ENCODE measurements around the gene REX1BD. TPM values are rescaled to one million over a fixed set of nuclear protein-coding genes. Genes with fewer than 3 reads are reported as not detected.

REX1BD gene
- total and polyA plus RNA-seq, 4 donors, result 25.9 to 71.9 (median 51.4) TPM

DNA sequence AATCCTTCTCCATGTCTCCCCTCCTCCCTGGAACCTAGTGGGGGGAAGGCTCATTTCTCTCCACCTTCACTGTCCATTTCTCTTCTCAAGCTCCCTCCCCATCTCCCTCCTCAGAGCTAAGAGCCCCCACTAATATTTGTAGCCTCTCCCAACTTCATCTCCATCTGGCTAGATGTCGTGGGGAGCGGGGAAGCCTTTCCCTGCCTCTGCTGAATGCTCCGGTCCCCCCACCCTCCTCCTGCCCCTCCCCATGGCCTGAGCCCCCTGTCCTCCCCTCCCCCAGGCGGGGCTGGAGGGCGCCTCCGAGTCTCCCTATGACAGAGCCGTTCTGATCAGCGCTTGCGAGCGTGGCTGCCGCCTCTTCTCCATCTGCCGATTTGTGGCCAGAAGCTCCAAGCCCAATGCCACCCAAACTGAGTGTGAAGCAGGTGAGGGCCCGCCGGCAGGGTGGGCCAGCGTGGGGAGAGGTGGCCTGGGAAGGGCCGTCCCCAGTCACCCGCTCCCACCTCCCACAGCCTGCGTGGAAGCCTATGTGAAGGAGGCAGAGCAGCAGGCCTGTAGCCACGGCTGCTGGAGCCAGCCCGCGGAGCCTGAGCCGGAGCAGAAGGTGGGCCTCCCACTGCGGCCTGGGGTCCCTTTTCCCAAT is 25.1 kb downstream of the REX1BD start:
- Histone ChIP-seq H3K9me3 (ENCODE audit: control insufficient read depth in 4 of 4, low read length in 3 of 4) (no peaks in the 10 kb centered on the region), H3K4me1 (ENCODE audit: control insufficient read depth in 4 of 4, insufficient read depth in 4 of 4, low read length in 3 of 4) (peaks cover 0 to 14% (median 6%) of the 10 kb centered on the region in 4 donors), H3K27ac (ENCODE audit: low read depth in 1 of 2, low read length in 2 of 2) (no peak overlapping the region), H3K4me3 (ENCODE audit: low read depth in 1 of 3, low read length in 3 of 3) (no peak overlapping the region), H3K9ac (ENCODE audit: low read depth in 1 of 2, low read length in 2 of 2) (no peak overlapping the region), H3K36me3 (ENCODE audit: control insufficient read depth in 4 of 4, insufficient read depth in 3 of 4, low read depth in 1 of 4, low read length in 3 of 4) (no peaks in the 10 kb centered on the region), H3K27me3 (ENCODE audit: control insufficient read depth in 4 of 4, insufficient read depth in 4 of 4, low read length in 3 of 4) (peaks cover 0 to 19% (median 10%) of the 10 kb centered on the region in 4 donors)
- WGBS, result 26% methylated on average over 23 of the region's 23 CpGs
- TF ChIP-seq, protein P1, sequence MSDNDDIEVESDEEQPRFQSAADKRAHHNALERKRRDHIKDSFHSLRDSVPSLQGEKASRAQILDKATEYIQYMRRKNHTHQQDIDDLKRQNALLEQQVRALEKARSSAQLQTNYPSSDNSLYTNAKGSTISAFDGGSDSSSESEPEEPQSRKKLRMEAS (IDR thresholded peaks at IDR 0.05), result no peak
- TF ChIP-seq EGR1 (IDR thresholded peaks at IDR 0.05; ENCODE audit: low read depth in 2 of 2) (no peak), NR2F2 (IDR thresholded peaks at IDR 0.05) (no peak), HNF4G (IDR thresholded peaks at IDR 0.05) (no peak), RAD21 (IDR thresholded peaks at IDR 0.05) (no peak), HNF4A (conservative IDR thresholded peaks at IDR 0.05) (no peak), JUND (IDR thresholded peaks at IDR 0.05) (no peak)
- TF ChIP-seq, protein P2, sequence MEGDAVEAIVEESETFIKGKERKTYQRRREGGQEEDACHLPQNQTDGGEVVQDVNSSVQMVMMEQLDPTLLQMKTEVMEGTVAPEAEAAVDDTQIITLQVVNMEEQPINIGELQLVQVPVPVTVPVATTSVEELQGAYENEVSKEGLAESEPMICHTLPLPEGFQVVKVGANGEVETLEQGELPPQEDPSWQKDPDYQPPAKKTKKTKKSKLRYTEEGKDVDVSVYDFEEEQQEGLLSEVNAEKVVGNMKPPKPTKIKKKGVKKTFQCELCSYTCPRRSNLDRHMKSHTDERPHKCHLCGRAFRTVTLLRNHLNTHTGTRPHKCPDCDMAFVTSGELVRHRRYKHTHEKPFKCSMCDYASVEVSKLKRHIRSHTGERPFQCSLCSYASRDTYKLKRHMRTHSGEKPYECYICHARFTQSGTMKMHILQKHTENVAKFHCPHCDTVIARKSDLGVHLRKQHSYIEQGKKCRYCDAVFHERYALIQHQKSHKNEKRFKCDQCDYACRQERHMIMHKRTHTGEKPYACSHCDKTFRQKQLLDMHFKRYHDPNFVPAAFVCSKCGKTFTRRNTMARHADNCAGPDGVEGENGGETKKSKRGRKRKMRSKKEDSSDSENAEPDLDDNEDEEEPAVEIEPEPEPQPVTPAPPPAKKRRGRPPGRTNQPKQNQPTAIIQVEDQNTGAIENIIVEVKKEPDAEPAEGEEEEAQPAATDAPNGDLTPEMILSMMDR (IDR thresholded peaks at IDR 0.05; ENCODE audit: low read depth, low read length, missing input control), result no peak
- TF ChIP-seq, protein P3, sequence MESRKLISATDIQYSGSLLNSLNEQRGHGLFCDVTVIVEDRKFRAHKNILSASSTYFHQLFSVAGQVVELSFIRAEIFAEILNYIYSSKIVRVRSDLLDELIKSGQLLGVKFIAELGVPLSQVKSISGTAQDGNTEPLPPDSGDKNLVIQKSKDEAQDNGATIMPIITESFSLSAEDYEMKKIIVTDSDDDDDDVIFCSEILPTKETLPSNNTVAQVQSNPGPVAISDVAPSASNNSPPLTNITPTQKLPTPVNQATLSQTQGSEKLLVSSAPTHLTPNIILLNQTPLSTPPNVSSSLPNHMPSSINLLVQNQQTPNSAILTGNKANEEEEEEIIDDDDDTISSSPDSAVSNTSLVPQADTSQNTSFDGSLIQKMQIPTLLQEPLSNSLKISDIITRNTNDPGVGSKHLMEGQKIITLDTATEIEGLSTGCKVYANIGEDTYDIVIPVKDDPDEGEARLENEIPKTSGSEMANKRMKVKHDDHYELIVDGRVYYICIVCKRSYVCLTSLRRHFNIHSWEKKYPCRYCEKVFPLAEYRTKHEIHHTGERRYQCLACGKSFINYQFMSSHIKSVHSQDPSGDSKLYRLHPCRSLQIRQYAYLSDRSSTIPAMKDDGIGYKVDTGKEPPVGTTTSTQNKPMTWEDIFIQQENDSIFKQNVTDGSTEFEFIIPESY (IDR thresholded peaks at IDR 0.05), result no peak
- no peak for DNase-seq (ENCODE audit: low spot score)

DNA sequence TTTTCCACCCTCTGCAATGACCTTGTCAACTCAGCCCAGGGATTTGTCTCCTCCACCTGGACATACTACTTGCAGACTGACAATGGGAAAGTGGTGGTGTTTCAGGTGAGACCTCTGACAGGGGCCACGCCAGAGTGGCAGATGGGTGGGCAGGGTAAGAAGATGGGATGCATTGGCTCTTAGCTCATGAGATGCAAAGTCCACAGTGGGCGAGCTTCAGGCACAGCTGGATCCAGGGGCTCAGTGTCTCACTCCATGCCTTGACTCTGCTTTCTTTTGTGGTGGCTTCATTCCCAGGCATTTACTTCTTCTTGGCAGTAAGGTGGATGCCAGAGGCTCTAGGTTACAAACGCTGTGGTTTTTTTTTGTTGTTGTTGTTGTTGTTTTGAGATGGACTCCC is 27.4 kb downstream of the REX1BD start:
- no peak for DNase-seq (ENCODE audit: low spot score)
- Histone ChIP-seq H3K9ac (ENCODE audit: low read depth in 1 of 2, low read length in 2 of 2) (no peak overlapping the region), H3K27ac (ENCODE audit: low read depth in 1 of 2, low read length in 2 of 2) (no peak overlapping the region), H3K9me3 (ENCODE audit: control insufficient read depth in 4 of 4, low read length in 3 of 4) (no peaks in the 10 kb centered on the region), H3K4me3 (ENCODE audit: low read depth in 1 of 3, low read length in 3 of 3) (no peak overlapping the region), H3K4me1 (ENCODE audit: control insufficient read depth in 4 of 4, insufficient read depth in 4 of 4, low read length in 3 of 4) (peaks cover 0 to 14% (median 6%) of the 10 kb centered on the region in 4 donors), H3K36me3 (ENCODE audit: control insufficient read depth in 4 of 4, insufficient read depth in 3 of 4, low read depth in 1 of 4, low read length in 3 of 4) (no peaks in the 10 kb centered on the region), H3K27me3 (ENCODE audit: control insufficient read depth in 4 of 4, insufficient read depth in 4 of 4, low read length in 3 of 4) (peaks cover 0 to 18% (median 6%) of the 10 kb centered on the region in 4 donors)
- 81% methylated on average over 3 of the region's 3 CpGs for WGBS
- TF ChIP-seq, protein P3 (IDR thresholded peaks at IDR 0.05), result no peak
- no peak for TF ChIP-seq TAF1 (conservative IDR thresholded peaks at IDR 0.05)
- no peak for TF ChIP-seq RAD21 (IDR thresholded peaks at IDR 0.05)
- no peak for TF ChIP-seq FOXA1 (IDR thresholded peaks at IDR 0.05)
- TF ChIP-seq, protein P2 (IDR thresholded peaks at IDR 0.05; ENCODE audit: low read depth, low read length, missing input control), result no peak
- TF ChIP-seq SP1 (IDR thresholded peaks at IDR 0.05), result no peak

All from liver (tissue), 9 donors.